Activated T-helper 1 cell treated with anti-CD3 and anti-CD28 coated beads, Interleukin-12 subunit alpha, Interleukin-12 subunit beta, Interleukin-2, Interleukin-4 antibody, amounts not matched to agents 30 ng/mL and 10 ng/mL and 1 ng/mL, durations not matched to agents 14 hours and 24 hours and 36 hours (primary cell): ENCODE data around the gene NRROS. TPM values are rescaled to one million over a fixed set of nuclear protein-coding genes. Genes with fewer than 3 reads are reported as not detected.
A peak's percentile ranks its signal among the peaks of the same experiment; 100 is the strongest.
"Not testable (repeated sequence)": the region's sequence is repeated elsewhere in the genome, so short reads cannot be mapped to it uniquely, and the experiment has no call there.

Experiments
- DNase-seq: peaks from one replicate; pipeline ENCODE4 v3.0.0; 2021; ENCODE audit warnings: low spot score
- H3K27ac Mint-ChIP-seq: one replicate; pipeline ENCODE4 v1.8.0; 2021; ENCODE audit warnings: mild to moderate bottlenecking, mixed read lengths
- H3K27me3 Mint-ChIP-seq: one replicate; pipeline ENCODE4 v1.8.0; 2022; ENCODE audit warnings: mild to moderate bottlenecking, moderate library complexity, mixed read lengths; ENCODE audit not compliant: insufficient read depth
- H3K36me3 Mint-ChIP-seq: one replicate; pipeline ENCODE4 v1.8.0; 2021; ENCODE audit warnings: low read depth, mixed read lengths
- H3K4me1 Mint-ChIP-seq: one replicate; pipeline ENCODE4 v1.8.0; 2021; ENCODE audit warnings: low read depth, mixed read lengths
- H3K4me3 Mint-ChIP-seq: one replicate; pipeline ENCODE4 v1.8.0; 2021; ENCODE audit warnings: mild to moderate bottlenecking, moderate library complexity, mixed read lengths
- H3K9me3 Mint-ChIP-seq: one replicate; pipeline ENCODE4 v1.8.0; 2021; ENCODE audit warnings: mixed read lengths
- intact Hi-C: fragments of 100-400 bp; cut with micrococcal nuclease; formaldehyde crosslinking; loops from one replicate; pipeline ENCODE4 v1.15.1; 2024
- total RNA-seq: library from RNA; stranded (reverse); gene quantifications from 2 replicates; pipeline ENCODE4 v1.2.3, GENCODE V29; 2022

NRROS gene
- total RNA-seq, 1 donor from 2014 or later, result 38.8 TPM

- peak overlapping the region; percentile 93 for H3K27ac Mint-ChIP-seq
- peaks cover 1% of the 10 kb centered on the region for H3K36me3 Mint-ChIP-seq
- no peak for DNase-seq
- intact Hi-C loops, result loop anchor here (1.0 to 5.0 kb wide), 9 partner anchors 7 to 549 kb away; partner anchors contain the start of genes FBXO45, RNF168, TFRC and WDR53
- H3K4me1 Mint-ChIP-seq, result peaks cover 51% of the 10 kb centered on the region
- H3K27me3 Mint-ChIP-seq, result no peaks in the 10 kb centered on the region
- H3K4me3 Mint-ChIP-seq, result peak overlapping the region; percentile 86
- H3K9me3 Mint-ChIP-seq, result no peaks in the 10 kb centered on the region
Observed at GRCh38 chr3:196631682-196632045, 7.8 kb upstream of the NRROS start.

GRCh38 chr3:196632046-196632751, 7.3 kb upstream of the NRROS start:
- intact Hi-C loops, result loop anchor here (1.0 to 5.0 kb wide), 9 partner anchors 8 to 550 kb away; partner anchors contain the start of genes FBXO45, RNF168, TFRC and WDR53
- Mint-ChIP-seq H3K27me3 (no peaks in the 10 kb centered on the region), H3K27ac (peak overlapping the region; percentile 93), H3K4me3 (peak overlapping the region; percentile 86), H3K4me1 (peaks cover 52% of the 10 kb centered on the region), H3K36me3 (peaks cover 1% of the 10 kb centered on the region), H3K9me3 (no peaks in the 10 kb centered on the region)
- peak; percentile 90 for DNase-seq

GRCh38 chr3:196633555-196634151, 5.8 kb upstream of the NRROS start:
- no peak for DNase-seq
- H3K4me1 Mint-ChIP-seq, result peaks cover 67% of the 10 kb centered on the region
- H3K9me3 Mint-ChIP-seq, result no peaks in the 10 kb centered on the region
- no peaks in the 10 kb centered on the region for H3K27me3 Mint-ChIP-seq
- intact Hi-C loops, result loop anchor here (2.0 to 5.0 kb wide), 3 partner anchors 105 to 131 kb away; partner anchors contain the start of gene RNF168
- H3K36me3 Mint-ChIP-seq, result peaks cover 1% of the 10 kb centered on the region
- peak overlapping the region; percentile 86 for H3K4me3 Mint-ChIP-seq
- H3K27ac Mint-ChIP-seq, result no peak overlapping the region

GRCh38 chr3:196634224-196634623, 5.3 kb upstream of the NRROS start:
- H3K9me3 Mint-ChIP-seq, result no peaks in the 10 kb centered on the region
- peaks cover 72% of the 10 kb centered on the region for H3K4me1 Mint-ChIP-seq
- peaks cover 1% of the 10 kb centered on the region for H3K36me3 Mint-ChIP-seq
- H3K27ac Mint-ChIP-seq, result peak overlapping the region; percentile 49
- intact Hi-C loops, result loop anchor here (5.0 kb wide), 1 partner anchor 132 kb away; the partner anchor contains the start of gene RNF168
- no peaks in the 10 kb centered on the region for H3K27me3 Mint-ChIP-seq
- DNase-seq, result no peak
- peak overlapping the region; percentile 12 for H3K4me3 Mint-ChIP-seq

- Mint-ChIP-seq H3K9me3 (no peaks in the 10 kb centered on the region), H3K27ac (no peak overlapping the region), H3K4me1 (peaks cover 72% of the 10 kb centered on the region), H3K4me3 (no peak overlapping the region), H3K27me3 (no peaks in the 10 kb centered on the region), H3K36me3 (peaks cover 1% of the 10 kb centered on the region)
- intact Hi-C loops, result loop anchor here (5.0 kb wide), 1 partner anchor 133 kb away; the partner anchor contains the start of gene RNF168
- no peak for DNase-seq
Observed at GRCh38 chr3:196634829-196635228, 4.7 kb upstream of the NRROS start.

GRCh38 chr3:196636369-196637349, 2.8 kb upstream of the NRROS start:
- H3K9me3 Mint-ChIP-seq, result no peaks in the 10 kb centered on the region
- H3K4me1 Mint-ChIP-seq, result peaks cover 75% of the 10 kb centered on the region
- H3K36me3 Mint-ChIP-seq, result peaks cover 9% of the 10 kb centered on the region
- no peak for DNase-seq
- no peak overlapping the region for H3K27ac Mint-ChIP-seq
- no peaks in the 10 kb centered on the region for H3K27me3 Mint-ChIP-seq
- peak overlapping the region; percentile 42 for H3K4me3 Mint-ChIP-seq
- intact Hi-C loops, result no loop called here

- DNase-seq, H3K27me3 Mint-ChIP-seq, H3K27ac Mint-ChIP-seq, intact Hi-C loops, H3K9me3 Mint-ChIP-seq: not testable (repeated sequence)
- Mint-ChIP-seq H3K4me1 (peaks cover 76% of the 10 kb centered on the region), H3K4me3 (peak overlapping the region; percentile 41), H3K36me3 (peaks cover 15% of the 10 kb centered on the region)
Observed at GRCh38 chr3:196637941-196638340, 1.6 kb upstream of the NRROS start.

- DNase-seq, result no peak
- Mint-ChIP-seq H3K9me3 (no peaks in the 10 kb centered on the region), H3K36me3 (peaks cover 22% of the 10 kb centered on the region), H3K4me1 (peaks cover 72% of the 10 kb centered on the region), H3K4me3 (peak overlapping the region; percentile 94), H3K27me3 (no peaks in the 10 kb centered on the region), H3K27ac (peak overlapping the region; percentile 94)
- intact Hi-C loops, result loop anchor here (1.0 kb wide), 3 partner anchors 15 to 46 kb away; no protein-coding TSS in a partner anchor
Observed at GRCh38 chr3:196638861-196639482, 522 bp upstream of the NRROS start.

- Mint-ChIP-seq H3K4me1 (peaks cover 83% of the 10 kb centered on the region), H3K9me3 (no peaks in the 10 kb centered on the region), H3K27ac (peak overlapping the region; percentile 94), H3K36me3 (peaks cover 31% of the 10 kb centered on the region), H3K4me3 (peak overlapping the region; percentile 94), H3K27me3 (no peaks in the 10 kb centered on the region)
- intact Hi-C loops, result loop anchor here (1.0 kb wide), 2 partner anchors 8 to 99 kb away; partner anchors contain the start of gene PAK2
- no peak for DNase-seq
Observed at GRCh38 chr3:196640297-196641018, 964 bp downstream of the NRROS start.

GRCh38 chr3:196641333-196642054, 2.0 kb downstream of the NRROS start:
- H3K27ac Mint-ChIP-seq, result peak overlapping the region; percentile 94
- intact Hi-C loops, result loop anchor here (1.0 kb wide), 1 partner anchor 98 kb away; the partner anchor contains the start of gene PAK2
- DNase-seq, result no peak
- no peaks in the 10 kb centered on the region for H3K27me3 Mint-ChIP-seq
- H3K4me3 Mint-ChIP-seq, result peak overlapping the region; percentile 94
- H3K9me3 Mint-ChIP-seq, result no peaks in the 10 kb centered on the region
- peaks cover 34% of the 10 kb centered on the region for H3K36me3 Mint-ChIP-seq
- H3K4me1 Mint-ChIP-seq, result peaks cover 83% of the 10 kb centered on the region

GRCh38 chr3:196642434-196642833, 2.9 kb downstream of the NRROS start:
- H3K27ac Mint-ChIP-seq, result peak overlapping the region; percentile 94
- H3K4me1 Mint-ChIP-seq, result peaks cover 87% of the 10 kb centered on the region
- H3K4me3 Mint-ChIP-seq, result peak overlapping the region; percentile 30
- no peaks in the 10 kb centered on the region for H3K27me3 Mint-ChIP-seq
- H3K36me3 Mint-ChIP-seq, result peaks cover 37% of the 10 kb centered on the region
- no peaks in the 10 kb centered on the region for H3K9me3 Mint-ChIP-seq
- no peak for DNase-seq
- intact Hi-C loops, result no loop called here
